ENCODE data around the gene FAM53B.

The FAM53B gene

GRCh38 chr10:124572751-124573150, 171.4 kb downstream of the FAM53B start:
- no peak overlapping the region for H3K27ac ChIP-seq
- TF ChIP-seq ZFX (IDR thresholded peaks at IDR 0.05; ENCODE audit: borderline replicate concordance) (no peak), CTCF (IDR thresholded peaks at IDR 0.05) (no peak)

- TF ChIP-seq CTCF (IDR thresholded peaks at IDR 0.05) (no peak), ZFX (IDR thresholded peaks at IDR 0.05; ENCODE audit: borderline replicate concordance) (no peak)
- H3K27ac ChIP-seq: no peak overlapping the region
These were observed 173.5 kb downstream of the FAM53B start for GRCh38 chr10:124570646-124571045.

- no peak overlapping the region for H3K27ac ChIP-seq
- TF ChIP-seq CTCF (IDR thresholded peaks at IDR 0.05) (no peak), ZFX (IDR thresholded peaks at IDR 0.05; ENCODE audit: borderline replicate concordance) (no peak)
These were observed 174.3 kb downstream of the FAM53B start for GRCh38 chr10:124569623-124570470.

Measured in 22Rv1 (cell line).